GM12875 (cell line): ENCODE results near the gene MMP12.

Experiments
- H3K4me3 ChIP-seq: one replicate; pipeline ENCODE4 v1.5.1; 2011; ENCODE audit warnings: low read depth, low read length, control low read depth
- TF ChIP-seq, protein P1 (sequence below): IDR thresholded peaks from 2 replicates; pipeline ENCODE4 v1.5.1; 2011; ENCODE audit warnings: low read depth, mild to moderate bottlenecking, control low read depth, inconsistent platforms, low read length, moderate library complexity, borderline replicate concordance; ENCODE audit not compliant: insufficient read depth

The MMP12 gene

DNA sequence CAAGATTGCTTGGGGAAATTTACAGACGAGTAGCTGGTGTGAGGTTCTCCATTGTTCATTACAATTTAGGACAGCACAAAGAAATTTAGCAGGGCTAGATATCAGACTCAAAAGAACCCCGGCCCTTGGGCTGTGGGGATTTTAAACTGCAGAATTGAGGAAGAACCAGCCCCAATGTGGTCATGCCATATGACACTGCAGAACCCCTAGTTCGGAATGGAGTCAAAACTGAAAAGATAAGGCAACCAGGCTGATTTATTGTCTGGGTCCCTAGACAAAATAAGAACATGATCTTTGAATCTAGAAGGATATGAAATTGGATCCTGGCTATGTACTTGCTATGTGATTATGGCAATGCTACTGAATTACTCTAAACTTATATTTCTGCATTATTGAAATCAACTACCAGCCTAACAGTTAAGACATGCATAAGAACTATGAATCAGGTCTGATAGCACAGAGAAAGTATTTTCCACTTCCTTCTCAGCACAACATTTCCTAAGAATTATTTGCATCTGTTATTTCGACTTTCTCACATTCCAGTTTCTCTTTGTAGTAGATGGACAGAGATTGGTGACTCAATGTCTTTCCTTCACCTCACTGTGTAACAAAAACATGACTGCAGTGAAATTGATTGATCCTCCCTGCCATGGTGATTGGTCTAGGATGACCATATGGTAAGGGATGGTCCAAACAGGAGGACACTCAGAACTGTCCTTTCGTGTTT lies 44.6 kb downstream of the MMP12 start:
- TF ChIP-seq, protein P1, sequence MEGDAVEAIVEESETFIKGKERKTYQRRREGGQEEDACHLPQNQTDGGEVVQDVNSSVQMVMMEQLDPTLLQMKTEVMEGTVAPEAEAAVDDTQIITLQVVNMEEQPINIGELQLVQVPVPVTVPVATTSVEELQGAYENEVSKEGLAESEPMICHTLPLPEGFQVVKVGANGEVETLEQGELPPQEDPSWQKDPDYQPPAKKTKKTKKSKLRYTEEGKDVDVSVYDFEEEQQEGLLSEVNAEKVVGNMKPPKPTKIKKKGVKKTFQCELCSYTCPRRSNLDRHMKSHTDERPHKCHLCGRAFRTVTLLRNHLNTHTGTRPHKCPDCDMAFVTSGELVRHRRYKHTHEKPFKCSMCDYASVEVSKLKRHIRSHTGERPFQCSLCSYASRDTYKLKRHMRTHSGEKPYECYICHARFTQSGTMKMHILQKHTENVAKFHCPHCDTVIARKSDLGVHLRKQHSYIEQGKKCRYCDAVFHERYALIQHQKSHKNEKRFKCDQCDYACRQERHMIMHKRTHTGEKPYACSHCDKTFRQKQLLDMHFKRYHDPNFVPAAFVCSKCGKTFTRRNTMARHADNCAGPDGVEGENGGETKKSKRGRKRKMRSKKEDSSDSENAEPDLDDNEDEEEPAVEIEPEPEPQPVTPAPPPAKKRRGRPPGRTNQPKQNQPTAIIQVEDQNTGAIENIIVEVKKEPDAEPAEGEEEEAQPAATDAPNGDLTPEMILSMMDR: no peak
- H3K4me3 ChIP-seq: no peak overlapping the region

DNA sequence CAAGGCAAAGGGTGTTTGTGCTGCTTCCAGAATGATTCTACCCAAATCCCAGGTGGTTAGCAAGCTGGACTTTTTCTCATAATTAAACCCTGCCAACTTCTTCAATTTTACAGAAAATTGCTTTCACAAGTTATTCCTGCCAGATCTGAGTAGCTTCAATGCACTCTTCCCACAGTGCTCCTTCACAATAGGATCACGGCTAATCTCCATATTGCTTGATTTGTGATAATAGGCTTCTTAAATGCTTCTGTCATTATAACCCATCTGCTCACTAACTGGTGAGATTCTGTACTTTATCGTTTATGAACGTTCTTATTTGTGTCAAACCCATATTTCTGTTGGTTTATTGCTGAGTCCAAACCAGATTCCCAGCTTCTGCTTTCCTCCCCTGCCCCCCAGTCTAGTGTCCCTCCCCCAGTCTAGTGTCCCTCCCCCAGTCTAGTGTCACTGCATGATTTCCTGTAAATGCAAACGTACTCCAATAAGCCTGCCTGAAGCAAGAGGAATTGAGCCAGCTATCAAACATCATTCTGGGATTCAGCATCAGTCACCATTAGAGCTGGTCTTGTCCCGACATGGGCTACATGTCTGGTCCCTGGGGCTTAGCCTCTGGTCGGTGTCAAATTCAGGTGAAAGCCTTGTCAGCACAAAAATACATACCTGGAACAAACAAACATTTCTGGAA lies 45.3 kb downstream of the MMP12 start:
- TF ChIP-seq, protein P1: no peak

DNA sequence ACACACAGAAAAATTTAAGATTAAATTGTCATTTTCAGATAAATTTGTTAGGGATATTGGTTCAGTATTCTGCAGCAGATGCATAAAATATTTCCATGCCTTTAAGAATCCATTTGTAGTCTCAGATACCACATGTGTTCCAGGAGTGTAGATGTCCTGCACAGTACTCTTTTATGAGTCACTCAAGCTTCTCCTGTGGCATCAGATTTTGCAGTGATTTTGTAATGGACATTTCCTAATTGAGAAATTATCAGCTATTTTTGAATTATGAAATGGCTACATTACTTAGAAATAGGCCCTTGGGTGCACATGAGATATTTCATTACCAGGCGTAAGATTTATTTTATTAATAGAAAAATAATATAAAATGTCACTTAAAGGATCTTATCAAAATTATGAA lies 50.2 kb downstream of the MMP12 start:
- TF ChIP-seq, protein P1: no peak
- no peak overlapping the region for H3K4me3 ChIP-seq

More for the DNA sequence above, 45.3 kb downstream of the MMP12 start:
- no peak overlapping the region for H3K4me3 ChIP-seq

DNA sequence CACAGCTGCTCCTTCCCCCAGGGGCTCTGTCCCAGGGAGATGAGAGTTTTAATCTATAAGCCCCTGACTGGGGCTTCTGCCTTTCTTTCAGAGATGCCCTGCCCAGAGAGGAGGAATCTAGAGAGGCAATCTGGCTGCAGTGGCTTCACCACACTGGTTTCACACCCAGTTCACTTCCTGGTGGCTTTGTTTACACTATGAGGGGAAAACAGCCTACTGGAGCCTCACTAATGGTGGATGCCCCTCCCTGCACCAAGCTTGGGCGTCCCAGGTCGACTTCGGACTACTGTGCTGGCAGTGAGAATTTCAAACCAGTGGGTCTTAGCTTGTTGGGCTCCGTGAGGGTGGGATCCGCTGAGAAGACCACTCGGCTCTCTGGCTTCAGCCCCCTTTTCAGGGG lies 55.3 kb downstream of the MMP12 start:
- TF ChIP-seq, protein P1: no peak
- no peak overlapping the region for H3K4me3 ChIP-seq

GRCh38 chr11:102813484-102813883 lies 61.3 kb downstream of the MMP12 start:
- H3K4me3 ChIP-seq: no peak overlapping the region
- TF ChIP-seq, protein P1: no peak
